Ammon's horn (tissue), 1 donor: ENCODE data around the gene COL26A1.
"Not testable (repeated sequence)": the region's sequence is repeated elsewhere in the genome, so short reads cannot be mapped to it uniquely, and the experiment has no call there.

ENCODE experiments used
- DNase-seq: peaks from one replicate; pipeline ENCODE4 v3.0.0-alpha.2; 2016; ENCODE audit warnings: low spot score

COL26A1 gene

GRCh38 chr7:101362334-101363195 is at the start of gene COL26A1:
TSS of gene COL26A1 (plus strand) at chr7:101362875. CDS start at chr7:101363033, 158 bp downstream.
- DNase-seq = no peak

GRCh38 chr7:101315336-101315735 is 47.3 kb upstream of the COL26A1 start:
- DNase-seq = peak; percentile 61

GRCh38 chr7:101319401-101319800 is 43.3 kb upstream of the COL26A1 start:
- no peak for DNase-seq

DNA sequence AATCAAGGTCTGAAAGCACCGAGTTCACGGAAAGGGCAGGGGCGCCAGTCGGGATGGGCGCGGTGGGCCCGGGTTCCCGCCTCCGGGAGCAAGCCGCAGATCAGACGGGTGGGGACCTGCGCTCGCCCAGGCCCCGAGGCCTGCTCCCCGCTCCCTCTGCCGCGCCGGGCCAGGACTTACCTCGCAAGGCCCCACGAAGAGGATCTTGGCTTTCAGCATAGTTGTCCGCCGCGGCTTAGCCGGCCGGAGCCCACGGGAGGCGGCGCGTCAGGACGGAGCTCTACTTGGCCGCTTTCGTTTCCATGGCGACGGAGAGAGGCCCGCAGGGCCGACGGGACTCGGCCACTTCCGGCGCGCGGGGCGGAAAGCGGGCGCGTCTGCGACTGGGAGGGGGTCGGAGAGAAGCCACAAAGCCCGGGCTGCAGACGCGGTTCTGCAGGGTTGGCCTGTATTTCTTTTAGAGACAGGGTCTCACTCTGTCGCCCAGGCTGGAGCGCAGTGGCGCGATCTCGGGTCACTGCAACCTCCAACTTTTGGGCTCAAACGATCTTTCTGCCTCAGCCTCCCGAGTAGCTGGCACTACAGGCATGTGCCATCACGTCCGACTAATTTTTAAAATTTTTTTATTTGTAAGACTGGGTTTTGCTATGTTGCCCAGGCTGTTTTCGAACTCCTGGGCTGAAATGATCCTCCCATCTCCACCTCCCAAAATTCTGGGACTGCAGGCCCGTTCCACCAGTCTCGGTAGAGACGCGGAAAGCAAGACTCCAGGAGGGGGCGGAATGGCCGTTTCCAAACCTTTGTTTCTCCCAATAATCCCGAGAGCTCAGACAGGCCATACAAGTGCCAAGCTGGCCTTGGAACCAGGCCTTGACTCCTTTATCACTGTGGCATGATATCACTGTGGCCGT is 40.9 kb upstream of the COL26A1 start, which contains the start of gene IFT22:
IFT22 (minus strand) TSS at position 322 of the 911 bp plus-strand sequence; CDS start at position 219, 103 bp downstream.
- DNase-seq = peak; percentile 92

GRCh38 chr7:101328159-101328558 is 34.5 kb upstream of the COL26A1 start:
- DNase-seq = no peak

DNA sequence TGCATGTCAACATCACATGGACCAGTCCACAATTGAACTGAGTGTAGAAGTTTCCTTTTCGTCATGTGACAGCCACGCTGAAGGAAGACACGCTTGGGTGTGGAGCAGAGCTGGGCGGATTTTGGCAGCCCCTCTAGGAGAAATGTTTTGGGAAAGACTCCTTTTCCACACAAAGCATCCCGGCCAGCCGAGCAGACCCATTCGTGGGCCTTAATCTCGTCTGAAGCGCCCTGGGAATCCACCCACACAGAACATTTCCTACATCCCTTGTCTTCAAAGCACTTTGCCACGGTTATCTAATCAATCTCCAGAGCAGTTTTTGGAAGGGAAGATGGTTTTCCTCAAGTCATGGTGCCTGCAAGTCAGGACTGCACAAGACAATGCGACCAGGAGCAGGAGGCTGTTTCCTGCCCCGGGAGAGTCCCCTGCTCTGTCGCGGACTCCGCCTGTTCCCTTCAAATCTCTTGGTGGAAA is 32.6 kb upstream of the COL26A1 start:
- DNase-seq = no peak

DNA sequence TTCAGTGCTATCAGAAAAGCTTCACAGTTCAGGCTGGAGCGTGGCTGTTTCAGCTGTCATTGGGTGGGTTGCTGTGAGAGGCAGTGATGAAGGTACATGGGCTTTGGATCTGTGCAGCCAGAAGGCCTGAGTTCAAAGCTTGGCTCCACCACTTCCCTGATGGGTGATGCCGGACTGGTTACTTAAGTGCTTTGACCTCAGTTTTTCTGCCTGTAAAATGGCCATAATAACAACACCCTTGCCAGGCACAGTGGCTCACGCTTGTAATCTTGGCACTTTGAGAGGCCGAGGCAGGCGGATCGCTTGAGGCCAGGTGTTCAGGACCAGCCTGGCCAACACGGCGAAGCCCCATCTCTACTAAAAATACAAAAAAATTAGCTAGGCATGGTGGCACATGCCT is 30.6 kb upstream of the COL26A1 start:
- no peak for DNase-seq

DNA sequence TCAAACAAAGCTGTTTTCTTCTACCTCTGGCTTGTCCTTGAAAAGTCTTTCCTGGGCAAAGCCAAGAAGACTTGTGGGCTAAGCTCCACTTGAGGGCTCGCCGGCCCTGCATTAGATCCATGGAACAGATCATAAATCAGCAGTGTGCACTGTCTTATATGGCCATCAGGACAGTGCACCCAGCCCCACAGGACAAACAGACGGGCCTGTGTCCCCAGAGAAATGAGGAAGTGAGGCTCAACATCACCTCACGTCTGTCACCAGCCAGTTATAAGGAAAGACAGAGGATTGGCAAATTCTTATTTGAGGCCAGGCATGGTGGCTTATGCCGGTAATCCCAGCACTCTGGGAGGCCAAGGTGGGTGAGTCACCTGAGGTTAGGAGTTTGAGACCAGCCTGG is 28.8 kb upstream of the COL26A1 start:
- no peak for DNase-seq

DNA sequence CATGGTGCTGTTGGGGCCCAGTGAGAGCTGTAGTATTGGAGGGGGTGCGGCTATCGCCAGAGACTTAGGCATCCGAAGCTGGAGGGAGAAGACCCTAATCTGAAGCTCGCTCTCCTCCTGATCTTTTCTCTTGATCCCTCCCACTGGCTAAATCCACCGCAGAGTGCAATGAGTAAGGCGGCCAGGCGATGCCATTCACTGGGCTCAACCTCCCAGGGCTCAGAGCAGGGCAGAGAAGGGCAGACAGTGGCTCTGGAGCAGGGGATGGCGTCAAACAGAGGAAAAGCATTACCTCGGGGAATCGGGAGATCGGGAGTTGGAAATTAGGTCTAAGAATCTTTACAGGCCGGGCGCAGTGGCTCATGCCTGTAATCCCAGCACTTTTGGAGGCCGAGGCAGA is 22.3 kb upstream of the COL26A1 start:
- no peak for DNase-seq

GRCh38 chr7:101342892-101343291 is 19.8 kb upstream of the COL26A1 start:
- DNase-seq = no peak

DNA sequence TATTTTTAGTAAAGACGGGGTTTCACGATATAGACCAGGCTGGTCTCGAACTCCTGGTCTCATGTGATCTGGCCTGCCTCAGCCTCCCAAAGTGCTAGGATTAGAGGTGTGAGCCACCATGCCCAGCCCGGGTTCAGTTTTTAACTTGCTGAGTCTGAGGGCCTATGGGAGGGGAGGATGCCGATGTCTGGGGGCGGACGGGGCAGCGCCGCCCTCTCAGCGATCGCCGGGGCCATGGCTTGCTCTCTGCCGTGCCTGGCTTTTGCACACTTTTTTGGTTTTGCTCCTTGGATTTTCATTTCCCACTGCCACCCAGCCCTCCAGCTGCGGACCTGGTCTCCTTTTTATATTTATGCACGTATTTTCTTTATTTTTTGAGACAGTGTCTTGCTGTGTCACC is 15.2 kb upstream of the COL26A1 start:
- DNase-seq = no peak

DNA sequence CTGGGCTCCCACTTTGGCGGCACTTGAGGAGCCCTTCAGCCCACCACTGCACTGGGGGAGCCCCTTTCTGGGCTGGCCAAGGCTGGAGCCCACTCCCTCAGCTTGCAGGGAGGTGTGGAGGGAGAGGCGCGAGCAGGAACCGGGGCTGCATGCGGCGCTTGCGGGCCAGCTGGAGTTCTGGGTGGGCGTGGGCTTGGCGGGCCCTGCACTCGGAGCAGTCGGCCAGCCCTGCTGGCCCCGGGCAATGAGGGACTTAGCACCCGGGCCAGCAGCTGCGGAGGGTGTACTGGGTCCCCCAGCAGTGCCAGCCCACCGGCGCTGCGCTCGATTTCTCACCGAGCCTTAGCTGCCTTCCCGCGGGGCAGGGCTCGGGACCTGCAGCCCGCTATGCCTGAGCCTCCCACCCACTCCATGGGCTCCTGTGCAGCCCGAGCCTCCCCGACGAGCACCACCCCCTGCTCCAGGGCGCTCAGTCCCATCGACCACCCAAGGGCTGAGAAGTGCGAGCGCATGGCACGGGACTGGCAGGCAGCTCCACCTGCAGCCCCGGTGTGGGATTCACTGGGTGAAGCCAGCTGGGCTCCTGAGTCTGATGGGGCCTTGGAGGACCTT is 14.1 kb upstream of the COL26A1 start:
- not testable (repeated sequence) for DNase-seq

DNA sequence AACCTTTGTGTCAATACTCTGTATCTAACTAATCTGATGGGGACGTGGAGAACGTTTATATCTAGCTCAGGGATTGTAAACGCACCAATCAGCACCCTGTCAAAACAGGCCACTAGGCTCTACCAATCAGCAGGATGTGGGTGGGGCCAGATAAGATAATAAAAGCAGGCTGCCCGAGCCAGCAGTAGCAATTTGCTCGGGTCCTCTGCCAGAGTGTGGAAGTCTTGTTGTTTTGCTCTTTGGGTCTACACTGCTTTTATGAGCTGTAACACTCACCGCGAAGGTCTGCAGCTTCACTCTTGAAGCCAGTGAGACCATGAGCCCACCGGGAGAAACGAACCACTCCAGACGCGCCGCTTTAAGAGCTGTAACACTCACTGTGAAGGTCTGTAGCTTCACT is 13.4 kb upstream of the COL26A1 start:
- not testable (repeated sequence) for DNase-seq

DNA sequence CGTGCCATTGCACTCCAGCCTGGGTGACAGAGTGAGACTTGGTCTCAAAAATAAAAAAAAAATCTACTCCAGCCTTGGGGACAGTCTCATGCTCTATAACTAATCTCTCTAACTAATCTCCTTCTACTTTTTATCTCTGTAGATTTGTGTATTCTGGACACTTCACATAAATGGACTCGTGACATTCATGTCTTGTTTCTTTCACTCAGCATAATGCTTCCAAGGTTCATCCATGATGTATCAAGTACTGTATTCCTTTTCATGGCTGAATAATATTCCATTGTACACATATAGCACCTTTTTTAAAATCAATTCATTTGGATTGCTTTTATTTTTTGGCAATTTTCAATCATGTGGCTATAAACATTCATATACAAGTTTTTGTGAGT is 9.8 kb upstream of the COL26A1 start:
- DNase-seq = no peak

DNA sequence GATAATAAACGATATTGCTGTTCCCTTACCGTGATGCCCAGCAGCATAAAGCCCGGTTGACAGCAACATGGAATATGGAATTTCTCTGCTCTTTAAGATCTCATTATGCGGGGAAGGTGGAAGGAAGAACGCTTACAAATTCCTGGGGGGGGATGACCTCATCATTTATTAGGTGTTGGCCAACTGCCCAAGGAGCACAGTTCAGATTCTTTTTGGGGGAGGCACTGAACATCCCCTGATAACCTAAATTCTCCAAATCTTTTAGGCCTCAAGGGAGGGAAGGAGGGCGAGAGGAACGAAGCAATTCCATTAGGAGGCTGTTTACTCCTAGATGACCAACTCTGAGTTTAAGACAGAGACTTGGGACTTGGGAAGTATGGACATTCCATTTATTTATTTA is 5.2 kb upstream of the COL26A1 start:
- no peak for DNase-seq

DNA sequence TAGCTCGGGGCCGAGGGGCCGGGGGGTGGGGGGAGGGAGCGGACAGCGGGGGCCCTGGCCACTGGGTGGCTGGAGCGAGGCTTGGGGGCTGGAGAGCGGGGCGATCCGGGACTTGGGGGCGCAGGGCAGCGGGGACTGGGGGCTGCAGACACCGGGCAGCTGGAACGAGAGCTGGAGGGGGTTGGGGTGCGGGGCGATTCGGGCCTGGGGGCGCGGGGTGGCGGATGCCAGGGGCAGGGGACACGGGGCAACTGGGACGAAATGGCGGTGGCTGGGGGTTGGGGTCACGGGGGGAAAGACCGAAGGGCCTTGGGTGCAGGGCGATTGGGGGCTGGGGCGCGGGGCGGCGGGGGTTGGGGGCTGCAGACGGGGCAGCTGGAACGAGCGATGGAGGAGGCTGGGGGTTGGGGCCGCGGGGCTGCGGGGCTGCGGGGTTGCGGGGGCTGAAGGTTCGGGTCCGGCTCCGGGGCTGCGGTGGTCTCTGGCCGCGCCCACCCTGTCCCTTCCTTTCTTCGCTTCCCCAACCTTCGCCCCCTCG is 590 bp downstream of the COL26A1 start:
- no peak for DNase-seq

DNA sequence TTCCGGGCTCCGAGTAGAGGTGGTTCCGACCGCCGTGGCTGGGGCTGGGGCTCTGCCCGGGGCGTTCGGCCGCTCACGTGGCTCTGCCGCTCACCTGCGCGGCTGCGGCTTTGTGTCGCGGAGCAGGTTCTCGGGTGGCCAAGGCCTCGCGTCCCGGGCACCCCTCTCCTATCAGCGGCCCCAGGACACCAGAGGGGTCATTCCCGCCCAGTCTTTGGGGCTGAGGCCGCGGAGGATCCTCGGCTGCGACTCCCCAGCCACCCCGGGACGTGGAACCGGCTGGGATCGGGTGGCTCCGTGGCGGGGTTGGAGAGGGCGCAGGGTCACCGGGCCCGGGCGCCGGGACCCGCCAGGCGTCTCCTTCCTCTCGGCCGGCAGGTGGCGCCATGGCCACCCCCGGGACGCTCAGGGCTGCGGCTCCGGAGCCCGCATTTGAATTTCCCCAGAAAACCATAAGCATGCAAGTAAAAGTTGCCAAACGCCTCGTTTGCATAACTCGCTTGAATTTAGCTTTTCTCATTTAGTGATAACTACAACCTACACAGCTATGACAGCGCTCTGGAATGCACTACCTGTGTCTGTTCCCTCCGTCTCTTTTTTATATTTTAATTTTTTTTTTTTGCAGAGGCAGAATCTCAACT is 1.2 kb downstream of the COL26A1 start:
- peak; percentile 67 for DNase-seq

- DNase-seq = peak; percentile 32
Measured at GRCh38 chr7:101365956-101366355, 3.3 kb downstream of the COL26A1 start.

DNA sequence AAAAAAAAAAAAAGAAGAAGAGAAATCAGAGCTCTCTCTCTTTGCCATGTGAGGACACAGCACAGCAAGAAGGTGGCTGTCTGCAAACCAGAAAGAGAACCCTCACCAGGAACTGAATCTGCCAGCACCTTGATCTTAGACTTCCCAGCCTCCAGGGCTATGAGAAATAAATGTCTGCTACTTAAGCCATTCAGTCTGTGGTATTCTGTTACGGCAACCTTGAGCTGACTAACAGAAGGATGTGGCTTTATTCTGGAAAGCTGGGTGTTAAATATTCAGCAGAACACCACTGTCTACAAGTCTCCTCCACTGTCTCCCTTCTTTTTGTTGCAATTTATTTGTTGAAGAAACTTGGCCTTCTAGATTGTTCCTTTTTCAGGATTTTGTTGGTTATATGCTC is 5.0 kb downstream of the COL26A1 start:
- DNase-seq = no peak

DNA sequence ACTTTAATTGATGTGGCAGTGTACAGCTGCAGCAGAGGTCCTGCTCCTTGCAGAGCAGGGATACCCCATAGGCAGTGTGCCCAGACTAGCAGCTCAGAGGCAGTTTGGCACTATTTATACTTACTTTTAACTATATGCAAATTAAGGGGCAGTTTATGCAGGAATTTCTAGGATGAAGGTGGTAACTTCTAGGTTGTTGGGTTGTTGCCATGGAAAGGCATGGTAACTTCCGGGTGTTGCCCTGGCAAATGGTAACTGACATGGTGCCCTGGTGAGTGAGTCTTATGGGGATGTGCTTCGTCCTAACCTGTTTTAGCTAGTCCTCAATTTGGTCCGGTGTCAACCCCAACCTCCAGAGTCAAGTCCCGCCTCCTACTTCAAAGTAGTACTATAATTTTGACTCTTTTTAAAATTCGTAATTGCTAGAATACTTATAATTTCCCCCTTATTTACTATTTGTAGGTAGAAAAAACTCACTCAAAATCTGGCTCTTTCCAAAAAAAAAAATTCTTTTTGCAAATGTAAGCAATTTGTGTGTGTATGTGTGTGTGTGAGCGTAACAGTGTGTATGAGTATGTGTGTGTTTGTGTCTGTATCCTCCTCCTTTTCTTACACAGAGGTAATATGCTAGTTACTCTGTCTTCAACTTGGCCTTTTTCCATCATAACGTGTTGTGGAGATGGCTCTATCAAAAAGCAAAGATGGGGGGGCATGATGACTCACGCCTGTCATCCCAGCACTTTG is 5.9 kb downstream of the COL26A1 start:
- DNase-seq = no peak

- DNase-seq = no peak
Measured at GRCh38 chr7:101370836-101371235, 8.2 kb downstream of the COL26A1 start.
